ENCODE data around the gene STAT1.

Gene STAT1

DNA sequence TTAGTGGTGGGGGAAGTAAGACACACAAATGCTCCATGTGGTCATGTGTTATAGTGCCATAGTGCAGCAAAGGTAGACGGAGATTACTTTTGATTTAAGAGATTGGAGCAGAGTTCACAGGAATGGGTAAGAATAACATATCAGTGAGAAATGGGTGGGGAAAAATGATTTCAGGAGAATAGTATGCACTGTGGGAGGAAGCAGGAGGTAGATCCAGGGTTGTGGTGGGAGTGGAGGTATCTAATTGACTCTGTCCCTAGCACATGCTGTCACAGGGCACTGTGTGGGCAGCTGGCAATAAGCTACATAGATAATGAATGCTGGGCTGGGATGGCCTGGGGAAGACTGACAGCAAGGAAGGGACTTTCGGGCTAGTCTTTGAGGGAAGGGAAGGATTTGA, 65.3 kb downstream of the STAT1 start:
- peak; percentile 75 for DNase-seq

DNA sequence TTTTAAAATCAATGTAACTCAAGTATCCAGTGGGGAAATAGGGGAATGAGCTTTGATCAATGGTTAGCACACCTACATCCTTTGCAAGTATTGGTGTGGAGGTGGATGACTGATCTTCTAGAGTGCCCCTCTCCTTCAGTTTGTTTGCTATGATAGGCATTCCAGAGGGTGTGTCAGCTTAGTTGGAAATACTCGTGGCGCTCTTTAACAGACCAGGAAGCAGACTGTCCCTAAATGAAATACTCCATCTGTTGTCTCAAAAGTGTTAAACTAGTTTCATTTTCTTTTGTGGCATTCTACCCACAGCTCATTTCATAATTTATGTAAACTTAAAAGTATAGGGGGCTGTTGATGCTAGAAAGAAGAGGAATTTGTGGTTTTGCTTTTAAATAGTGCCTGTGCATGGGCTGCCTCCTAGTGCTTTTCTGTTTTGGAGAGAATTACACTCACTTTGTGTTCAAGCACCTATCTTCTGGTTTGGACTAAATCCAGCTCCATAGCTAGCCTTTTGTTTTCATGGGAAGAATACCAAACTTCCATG, 66.2 kb downstream of the STAT1 start:
- peak; percentile 83 for DNase-seq

DNA sequence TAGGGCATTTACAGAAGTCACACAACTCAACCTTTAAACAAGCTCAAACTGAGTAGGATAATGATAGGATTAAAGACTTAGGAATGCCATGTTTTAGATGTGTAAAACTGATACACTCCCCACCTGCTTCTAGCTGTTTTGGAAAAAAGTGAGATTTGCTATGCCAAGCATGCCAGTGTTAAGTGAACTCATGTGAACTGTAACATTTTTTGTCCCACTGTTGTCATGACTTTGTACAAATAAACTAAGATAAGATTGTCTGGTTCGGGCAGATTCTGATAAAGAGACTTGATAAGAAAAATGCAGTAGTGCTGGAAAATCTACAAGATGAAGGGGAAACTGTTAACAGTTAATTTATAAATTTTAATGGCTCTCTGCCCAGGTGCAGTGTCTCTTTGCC, 66.8 kb downstream of the STAT1 start:
- peak; percentile 36 for DNase-seq

DNA sequence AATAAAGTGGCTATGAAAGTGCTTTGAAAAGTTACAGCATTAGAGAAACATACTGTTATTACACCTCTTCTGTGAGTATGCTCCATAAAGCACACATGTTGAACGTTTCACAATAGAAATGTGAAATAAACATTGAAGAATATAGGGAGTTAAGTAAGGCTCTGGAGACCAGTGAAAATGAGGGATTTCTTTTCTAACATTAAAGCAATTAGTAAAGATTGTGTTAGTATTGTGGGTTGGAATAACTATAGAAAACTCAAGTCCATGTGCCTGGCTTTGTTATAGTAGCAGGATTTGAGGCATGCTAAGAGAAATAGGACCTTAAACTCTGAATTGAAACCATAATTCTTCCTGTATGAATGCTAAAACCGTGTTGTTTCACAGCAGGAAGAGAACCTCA, 70.3 kb downstream of the STAT1 start:
- DNase-seq, result no peak

DNA sequence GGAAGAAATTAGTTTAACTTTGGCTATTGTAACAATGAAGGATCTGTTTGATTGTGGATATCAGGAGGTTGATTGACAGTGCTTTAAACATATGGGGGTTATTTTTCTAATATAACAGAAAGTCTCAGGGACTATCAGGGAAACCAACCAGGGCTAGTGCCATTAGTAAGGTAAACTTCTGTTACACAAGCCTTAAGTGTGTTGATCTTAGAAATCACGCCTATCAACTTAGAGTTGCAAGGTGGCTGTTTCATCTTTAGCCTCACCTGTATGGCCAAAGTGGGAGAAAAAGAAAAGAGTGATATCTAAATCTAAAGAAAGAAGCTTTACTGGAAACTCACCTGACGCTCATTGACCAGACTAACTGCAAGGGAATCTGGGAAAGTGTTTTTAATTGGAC, 71.3 kb downstream of the STAT1 start:
- DNase-seq, result no peak

DNA sequence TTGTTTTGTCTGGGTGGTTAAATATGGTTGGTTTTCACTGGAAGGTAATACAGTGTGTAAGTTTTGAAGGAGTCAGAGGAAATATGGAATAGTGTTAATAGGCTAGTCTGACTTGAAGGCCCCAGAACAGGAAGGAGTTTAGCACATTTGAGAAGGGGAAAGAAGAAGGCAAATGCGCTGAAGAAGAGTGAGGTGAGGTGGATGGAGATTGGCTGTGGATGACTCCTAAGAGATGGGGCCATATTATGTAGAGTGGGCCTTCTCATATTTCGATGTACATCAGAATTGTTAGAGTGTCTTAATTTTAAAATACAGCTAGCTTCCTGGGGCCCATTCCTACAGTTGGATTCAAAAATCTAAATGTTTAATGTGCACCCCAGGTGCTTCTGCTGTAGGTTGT, 72.4 kb downstream of the STAT1 start:
- no peak for DNase-seq

DNA sequence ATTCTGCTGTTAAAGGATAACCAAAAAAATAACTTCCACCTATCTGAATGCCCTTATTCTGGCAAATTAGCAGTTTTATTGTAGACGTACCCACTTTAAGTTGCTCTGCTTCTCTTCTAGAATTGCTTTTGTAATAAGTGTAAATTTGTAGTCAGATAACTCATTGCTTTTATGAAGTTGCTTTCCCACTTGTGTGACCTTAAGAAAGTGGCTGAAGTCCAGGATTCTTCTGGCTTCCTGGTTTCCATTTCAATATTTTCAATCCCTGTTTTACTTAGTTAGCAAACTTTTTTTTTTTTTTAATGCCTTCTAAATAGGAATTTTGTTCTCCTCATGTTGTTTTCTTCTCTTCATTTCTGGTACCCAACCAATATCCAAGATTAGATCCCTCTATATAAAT, 73.5 kb downstream of the STAT1 start:
- DNase-seq, result no peak

DNA sequence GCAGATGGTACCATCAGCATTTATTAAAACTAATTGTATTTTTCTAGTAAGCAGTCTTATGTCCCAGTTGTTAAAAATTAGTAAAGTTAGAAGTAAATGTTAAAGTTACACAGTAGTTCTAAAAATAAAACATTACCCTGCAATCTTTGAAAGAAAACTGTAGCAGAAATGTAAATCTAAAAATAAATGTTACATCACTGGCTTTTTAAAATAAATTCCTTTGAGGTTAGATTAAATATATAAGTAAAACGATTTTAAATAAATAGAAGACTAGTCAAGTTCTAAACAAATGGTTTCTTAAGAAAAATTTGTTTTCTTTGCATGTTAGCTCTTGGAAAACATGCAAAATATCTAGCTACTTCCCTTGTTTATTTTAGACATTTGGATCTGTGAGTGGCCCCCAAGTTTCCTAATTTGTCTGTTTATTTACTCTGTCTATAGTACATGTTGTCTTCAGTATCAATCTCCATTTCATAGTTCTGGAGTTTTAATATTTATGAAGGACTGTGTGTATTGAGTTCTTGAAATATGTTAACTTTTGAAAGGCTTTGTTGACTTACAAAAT, 75.1 kb downstream of the STAT1 start:
- DNase-seq, result no peak

DNA sequence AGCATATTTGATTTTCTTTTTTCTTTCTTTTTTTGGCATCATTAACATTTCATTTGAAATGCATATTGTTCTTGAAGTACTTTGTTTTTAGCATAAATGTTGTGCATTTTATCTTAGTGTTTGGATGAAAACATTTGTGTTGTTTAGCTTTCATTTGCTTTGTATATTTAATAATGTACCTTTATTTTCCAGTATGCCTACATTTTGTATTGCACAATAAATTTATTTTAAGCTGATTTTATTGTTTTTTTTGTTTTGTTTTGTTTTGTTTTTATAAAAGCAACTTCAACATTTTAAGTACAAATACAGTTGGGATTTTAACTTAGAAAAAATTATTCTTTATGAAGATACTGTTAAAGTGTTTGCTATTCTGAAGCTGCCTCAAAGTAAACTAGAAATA, 78.9 kb downstream of the STAT1 start:
- DNase-seq, result no peak

DNA sequence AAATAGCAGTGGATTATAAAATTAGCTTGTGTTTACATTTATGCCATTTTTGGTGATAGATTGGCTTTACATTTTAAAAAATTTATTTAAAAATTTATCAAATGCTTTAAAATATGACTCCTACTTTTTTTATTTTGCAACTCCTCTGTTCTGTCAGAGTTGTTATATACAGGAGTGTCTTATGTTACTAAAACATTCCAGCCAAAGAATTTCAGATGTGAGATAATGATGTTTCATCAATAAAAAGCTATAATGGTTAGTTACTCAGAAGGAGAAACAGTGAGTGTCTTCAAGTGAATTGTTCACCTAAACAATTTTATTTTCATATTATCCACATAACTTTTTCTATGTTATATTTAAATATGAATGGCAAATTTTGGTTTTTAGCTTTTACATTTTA, 80.6 kb downstream of the STAT1 start:
- DNase-seq, result no peak

DNA sequence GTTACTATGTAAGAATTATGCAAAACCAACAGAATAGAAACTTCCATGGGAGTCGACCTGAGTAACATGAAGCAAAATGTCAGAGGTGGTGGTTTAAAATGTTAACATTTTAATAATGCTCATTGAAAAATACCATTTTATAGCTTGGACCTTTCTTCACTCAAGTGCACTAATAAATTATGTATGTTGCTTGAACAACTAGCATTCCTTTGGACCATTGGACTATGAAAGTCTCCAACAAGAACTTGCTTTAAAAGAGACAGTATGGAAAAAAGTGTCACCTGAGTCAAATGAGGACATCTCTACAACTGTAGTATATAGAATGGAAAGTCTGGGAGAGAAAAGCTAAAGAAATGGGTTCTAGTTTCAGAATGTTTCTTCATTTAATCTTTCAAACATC, 81.5 kb downstream of the STAT1 start:
- DNase-seq, result no peak

DNA sequence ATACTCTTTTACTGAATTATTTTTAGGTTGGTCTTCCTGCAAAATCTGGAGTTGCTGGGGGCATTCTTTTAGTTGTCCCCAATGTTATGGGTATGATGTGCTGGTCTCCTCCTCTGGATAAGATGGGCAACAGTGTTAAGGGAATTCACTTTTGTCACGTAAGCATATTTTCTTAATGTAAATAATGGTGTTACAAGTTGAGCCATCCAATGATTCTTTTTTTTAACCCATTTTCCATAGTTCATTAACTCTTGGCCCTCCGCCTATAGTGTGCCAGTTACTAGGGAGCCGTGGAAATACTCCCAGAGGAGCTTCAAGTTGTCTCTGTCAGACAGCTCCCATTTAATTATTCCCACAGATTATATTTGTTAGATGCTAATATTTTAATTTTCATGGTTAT, 83.6 kb downstream of the STAT1 start:
- DNase-seq, result no peak

DNA sequence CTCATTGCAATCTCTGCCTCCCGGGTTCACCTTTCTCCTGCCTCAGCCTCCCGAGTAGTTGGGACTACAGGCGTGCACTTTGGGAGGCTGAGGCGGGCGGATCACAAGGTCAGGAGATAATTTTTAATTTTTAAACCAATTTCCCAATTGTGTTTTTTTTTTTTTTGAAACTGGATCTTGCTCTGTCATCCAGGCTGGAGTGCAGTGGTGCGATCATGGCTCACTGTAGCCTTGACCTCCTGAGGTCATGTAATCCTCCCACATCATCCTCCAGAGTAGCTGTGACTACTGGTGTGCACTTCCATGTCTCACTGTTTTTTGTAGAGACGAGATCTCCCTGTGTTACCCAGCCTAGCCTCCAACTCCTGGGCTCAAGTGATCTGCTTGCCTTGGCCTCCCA, 84.1 kb downstream of the STAT1 start:
- no peak for DNase-seq

DNA sequence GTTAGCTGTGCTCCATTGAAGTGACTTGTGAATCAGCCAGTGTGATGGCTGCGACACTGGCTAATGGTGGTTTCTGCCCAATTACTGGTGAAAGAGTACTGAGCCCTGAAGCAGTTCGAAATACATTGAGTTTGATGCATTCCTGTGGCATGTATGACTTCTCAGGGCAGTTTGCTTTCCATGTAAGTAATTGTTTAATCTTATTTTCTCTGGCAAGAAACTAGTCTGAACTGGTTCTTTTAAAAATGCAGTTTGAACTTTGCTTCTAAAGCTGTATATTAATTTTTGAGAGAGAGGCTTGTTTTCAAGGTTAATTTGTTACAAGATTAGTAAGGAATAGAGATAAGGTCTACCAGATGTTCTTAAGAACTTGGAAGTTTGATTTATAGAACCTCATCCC, 86.7 kb downstream of the STAT1 start:
- DNase-seq, result peak; percentile 60

DNA sequence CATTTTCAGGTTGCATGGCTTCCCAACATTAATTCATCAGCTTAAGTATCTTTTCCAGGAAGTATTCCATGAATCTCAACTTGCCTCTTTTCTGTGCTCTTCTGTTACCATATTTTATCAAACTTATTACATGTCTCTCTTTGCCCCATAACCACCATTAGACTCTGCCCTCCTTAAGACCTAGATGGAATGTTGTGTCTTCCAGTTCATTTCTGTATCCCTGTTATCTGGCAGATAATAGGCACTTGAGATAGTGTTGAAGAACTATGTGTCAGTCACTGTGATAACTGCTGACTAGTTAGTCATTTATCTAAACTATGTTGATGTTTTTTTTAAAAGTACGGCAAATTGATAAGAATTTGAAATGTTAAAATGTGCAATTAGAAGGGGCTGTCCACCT, 91.6 kb downstream of the STAT1 start:
- no peak for DNase-seq

DNA sequence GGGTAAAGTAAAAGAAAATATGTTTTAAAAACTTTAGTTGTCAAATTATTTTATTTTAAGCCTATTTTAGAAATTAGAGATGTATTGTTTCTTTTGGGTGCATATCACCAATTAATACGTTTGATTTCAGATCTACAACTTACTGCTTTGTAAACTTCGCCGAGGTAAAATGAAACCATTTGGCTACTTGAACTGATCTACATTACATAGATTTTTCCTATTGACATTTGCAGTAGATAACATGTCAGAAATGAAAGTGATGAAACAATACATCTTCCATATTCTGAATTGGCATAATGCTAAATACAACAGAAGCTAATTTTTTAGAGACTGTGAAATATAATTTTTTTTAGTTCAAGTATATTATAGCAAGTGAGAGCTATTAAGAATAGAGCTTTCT, 93.9 kb downstream of the STAT1 start:
- DNase-seq, result no peak

Measured in EL (cell line).